Neuronal stem cell (in vitro differentiated cells): ENCODE results near the gene MCOLN1.
"Not testable (repeated sequence)": the region's sequence is repeated elsewhere in the genome, so short reads cannot be mapped to it uniquely, and the experiment has no call there.

ENCODE experiments used
- DNase-seq: peaks from one replicate; pipeline ENCODE4 v3.0.0-alpha.2; 2013; ENCODE audit warnings: low spot score
- H2AFZ ChIP-seq: one replicate; pipeline ENCODE4 v1.6.1; 2013; ENCODE audit warnings: mild to moderate bottlenecking, low read length, inconsistent platforms
- H2AK5ac ChIP-seq: 2 replicates; pipeline ENCODE4 v1.6.1; 2013; ENCODE audit warnings: low read depth, mild to moderate bottlenecking, inconsistent platforms, low read length, moderate library complexity, mixed read lengths
- H2BK120ac ChIP-seq: 2 replicates; pipeline ENCODE4 v1.6.1; 2013; ENCODE audit warnings: low read depth, mild to moderate bottlenecking, inconsistent platforms, low read length, moderate library complexity, mixed read lengths
- H2BK12ac ChIP-seq: one replicate; pipeline ENCODE4 v1.6.1; 2013; ENCODE audit warnings: low read length, inconsistent platforms
- H2BK15ac ChIP-seq: 2 replicates; pipeline ENCODE4 v1.6.1; 2013; ENCODE audit warnings: mild to moderate bottlenecking, low read length, inconsistent platforms, mixed read lengths
- H2BK5ac ChIP-seq: one replicate; pipeline ENCODE4 v1.6.1; 2013; ENCODE audit warnings: inconsistent platforms, mild to moderate bottlenecking, low read length, moderate library complexity
- H3K14ac ChIP-seq: one replicate; pipeline ENCODE4 v1.6.1; 2013; ENCODE audit warnings: low read length, inconsistent platforms
- H3K18ac ChIP-seq: 2 replicates; pipeline ENCODE4 v1.6.1; 2013; ENCODE audit warnings: low read length, inconsistent platforms
- H3K23ac ChIP-seq: 2 replicates; pipeline ENCODE4 v1.6.1; 2013; ENCODE audit warnings: low read depth, mild to moderate bottlenecking, mixed read lengths, low read length, inconsistent platforms; ENCODE audit not compliant: poor library complexity
- H3K27ac ChIP-seq: replicated peaks from 3 replicates; pipeline ENCODE4 v1.5.1; 2013; ENCODE audit warnings: low read length, inconsistent platforms
- H3K27me3 ChIP-seq, 3 experiments: 2 replicates each; pipeline ENCODE4 v1.6.1; 2013; ENCODE audit warnings: low read length in 3 of 3, mild to moderate bottlenecking in 2 of 3, inconsistent platforms in 1 of 3, low read depth in 1 of 3, mixed read lengths in 1 of 3, moderate library complexity in 1 of 3; ENCODE audit not compliant: control insufficient read depth in 3 of 3, insufficient read depth in 3 of 3
- H3K36me3 ChIP-seq, 2 donors: replicated peaks in 1 of 2; 2 replicates each; pipeline ENCODE4 v1.6.1; 2013; ENCODE audit warnings: low read length in 2 of 2; ENCODE audit not compliant: control insufficient read depth in 2 of 2, insufficient read depth in 2 of 2
- H3K4ac ChIP-seq: 2 replicates; pipeline ENCODE4 v1.6.1; 2013; ENCODE audit warnings: inconsistent platforms, mild to moderate bottlenecking, low read length, moderate library complexity
- H3K4me1 ChIP-seq, 2 donors: 1 replicate in 1 of 2; 2 replicates in 1 of 2; pipeline ENCODE4 v1.6.1; 2013; ENCODE audit warnings: low read length in 2 of 2, low read depth in 1 of 2; ENCODE audit not compliant: control insufficient read depth in 2 of 2, insufficient read depth in 1 of 2
- H3K4me2 ChIP-seq: one replicate; pipeline ENCODE4 v1.6.1; 2013; ENCODE audit warnings: mild to moderate bottlenecking, low read length, inconsistent platforms; ENCODE audit not compliant: insufficient read depth, poor library complexity, severe bottlenecking
- H3K4me3 ChIP-seq, 2 donors: 2 replicates each; pipeline ENCODE4 v1.5.1; 2013; ENCODE audit warnings: low read length in 2 of 2, mild to moderate bottlenecking in 2 of 2, inconsistent platforms in 1 of 2, moderate library complexity in 1 of 2
- H3K79me1 ChIP-seq: one replicate; pipeline ENCODE4 v1.6.1; 2013; ENCODE audit warnings: low read depth, mild to moderate bottlenecking, inconsistent platforms, low read length, moderate library complexity
- H3K9ac ChIP-seq: one replicate; pipeline ENCODE4 v1.6.1; 2013; ENCODE audit warnings: mild to moderate bottlenecking, low read depth, low read length, inconsistent platforms; ENCODE audit not compliant: poor library complexity
- H3K9me3 ChIP-seq, 2 donors: replicated peaks in 1 of 2; 2 replicates each; pipeline versions ENCODE3 to v1.6.1; 2013; ENCODE audit warnings: low read length in 2 of 2, mild to moderate bottlenecking in 2 of 2, inconsistent platforms in 1 of 2, low read depth in 1 of 2, mixed read lengths in 1 of 2, moderate library complexity in 1 of 2; ENCODE audit not compliant: control insufficient read depth in 2 of 2, insufficient read depth in 1 of 2
- H4K8ac ChIP-seq: one replicate; pipeline ENCODE4 v1.6.1; 2013; ENCODE audit warnings: low read depth, mild to moderate bottlenecking, inconsistent platforms, low read length, moderate library complexity
- H4K91ac ChIP-seq: one replicate; pipeline ENCODE4 v1.6.1; 2013; ENCODE audit warnings: low read length, low read depth, mild to moderate bottlenecking, inconsistent platforms; ENCODE audit not compliant: poor library complexity
- WGBS, 2 donors: extraction: QIAGEN DNeasy Blood & Tissue Kit; methylation state at CpG; one replicate each; pipeline ENCODE4 v1.1.7; 2013; ENCODE audit warnings: missing lambda C conversion rate in 2 of 2, mixed read lengths in 1 of 2; ENCODE audit not compliant: insufficient read length in 2 of 2, insufficient replicate concordance in 1 of 2; ENCODE audit errors: extremely low coverage in 2 of 2; 5-methylcytosine and 5-hydroxymethylcytosine counted together

The MCOLN1 gene

GRCh38 chr19:7570761-7571160, 48.3 kb downstream of the MCOLN1 start:
- Histone ChIP-seq H2BK5ac (no peak overlapping the region), H4K8ac (no peak overlapping the region)

GRCh38 chr19:7575434-7576040, 53.1 kb downstream of the MCOLN1 start:
- no CpG with 5 or more reads among the region's 9 CpGs for WGBS, 2 donors
- H2AFZ ChIP-seq = no peak overlapping the region
- no peak overlapping the region for H3K9ac ChIP-seq
- H3K27me3 ChIP-seq = peaks cover 0 to 11% (median 0%) of the 10 kb centered on the region in 3 experiments
- H3K36me3 ChIP-seq = no peaks in the 10 kb centered on the region
- H3K4me2 ChIP-seq = no peak overlapping the region
- H3K79me1 ChIP-seq = peaks cover under 1% of the 10 kb centered on the region
- H3K4me3 ChIP-seq = no peak overlapping the region
- no peak overlapping the region for H2BK12ac ChIP-seq
- no peaks in the 10 kb centered on the region for H3K9me3 ChIP-seq
- no peak overlapping the region for H3K18ac ChIP-seq
- H2BK15ac ChIP-seq = no peak overlapping the region
- no peak overlapping the region for H3K14ac ChIP-seq
- no peak for DNase-seq
- H4K91ac ChIP-seq = no peak overlapping the region
- no peak overlapping the region for H2BK120ac ChIP-seq
- H3K4me1 ChIP-seq = no peaks in the 10 kb centered on the region
- H3K27ac ChIP-seq = no peak overlapping the region
- H4K8ac ChIP-seq = no peak overlapping the region
- no peak overlapping the region for H3K23ac ChIP-seq
- no peak overlapping the region for H2AK5ac ChIP-seq
- no peak overlapping the region for H2BK5ac ChIP-seq
- H3K4ac ChIP-seq = no peak overlapping the region

More at GRCh38 chr19:7570761-7571160, 48.3 kb downstream of the MCOLN1 start:
- Histone ChIP-seq H3K14ac (no peak overlapping the region), H3K4ac (no peak overlapping the region), H3K4me1 (no peaks in the 10 kb centered on the region), H3K4me2 (no peak overlapping the region), H3K23ac (no peak overlapping the region), H3K79me1 (no peaks in the 10 kb centered on the region), H2AFZ (no peak overlapping the region), H3K9ac (no peak overlapping the region), H3K18ac (no peak overlapping the region), H2BK15ac (no peak overlapping the region), H4K91ac (no peak overlapping the region), H3K4me3 (no peak overlapping the region), H2BK120ac (no peak overlapping the region), H3K27ac (no peak overlapping the region), H3K36me3 (no peaks in the 10 kb centered on the region), H3K27me3 (no peaks in the 10 kb centered on the region), H2BK12ac (no peak overlapping the region), H3K9me3 (no peaks in the 10 kb centered on the region), H2AK5ac (no peak overlapping the region)
- no CpG with 5 or more reads among the region's 5 CpGs for WGBS, 2 donors
- DNase-seq = no peak

- H3K4me3 ChIP-seq, H2AK5ac ChIP-seq, H3K36me3 ChIP-seq, H3K4ac ChIP-seq, H3K4me1 ChIP-seq, H3K79me1 ChIP-seq, H2AFZ ChIP-seq, H2BK15ac ChIP-seq, H2BK120ac ChIP-seq, H4K8ac ChIP-seq, H3K14ac ChIP-seq, H2BK5ac ChIP-seq, H3K9me3 ChIP-seq, H3K23ac ChIP-seq, H2BK12ac ChIP-seq, H3K27ac ChIP-seq, H3K4me2 ChIP-seq, H3K18ac ChIP-seq, H4K91ac ChIP-seq, DNase-seq, H3K9ac ChIP-seq: not testable (repeated sequence)
- WGBS, 2 donors = no CpG with 5 or more reads among the region's 1 CpG
- H3K27me3 ChIP-seq = peaks cover 0 to 15% (median 0%) of the 10 kb centered on the region in 3 experiments
Measured at GRCh38 chr19:7577422-7577821, 55.0 kb downstream of the MCOLN1 start.

GRCh38 chr19:7578127-7578526, 55.7 kb downstream of the MCOLN1 start:
- Histone ChIP-seq H3K27me3 (peaks cover 0 to 17% (median 0%) of the 10 kb centered on the region in 3 experiments), H3K23ac (no peak overlapping the region), H3K4me1 (no peaks in the 10 kb centered on the region), H2AFZ (no peak overlapping the region), H3K9ac (no peak overlapping the region), H3K36me3 (no peaks in the 10 kb centered on the region), H3K27ac (no peak overlapping the region), H4K8ac (no peak overlapping the region), H2BK120ac (no peak overlapping the region), H3K18ac (no peak overlapping the region), H3K4me2 (no peak overlapping the region), H3K9me3 (no peaks in the 10 kb centered on the region), H2BK12ac (no peak overlapping the region), H2AK5ac (no peak overlapping the region), H3K79me1 (peaks cover 1% of the 10 kb centered on the region), H3K4me3 (no peak overlapping the region), H2BK15ac (no peak overlapping the region), H3K4ac (no peak overlapping the region), H2BK5ac (no peak overlapping the region), H4K91ac (no peak overlapping the region), H3K14ac (no peak overlapping the region)
- WGBS, 2 donors = no CpG with 5 or more reads among the region's 6 CpGs
- no peak for DNase-seq
